Progenitor cell of endocrine pancreas (in vitro differentiated cells): ENCODE measurements around the gene NUDT13. TPM values are rescaled to one million over a fixed set of nuclear protein-coding genes. Genes with fewer than 3 reads are reported as not detected.

ENCODE experiments used
- DNase-seq: peaks from one replicate; pipeline ENCODE4 v3.0.0; 2021; ENCODE audit warnings: low spot score; ENCODE audit not compliant: unreplicated experiment
- H3K27ac Mint-ChIP-seq: 2 replicates; pipeline ENCODE4 v1.8.0; 2021; ENCODE audit warnings: mild to moderate bottlenecking, moderate library complexity, mixed read lengths
- H3K27me3 Mint-ChIP-seq: 2 replicates; pipeline ENCODE4 v1.8.0; 2021; ENCODE audit warnings: mixed read lengths
- H3K36me3 Mint-ChIP-seq: 2 replicates; pipeline ENCODE4 v1.8.0; 2022; ENCODE audit warnings: mixed read lengths; ENCODE audit not compliant: insufficient read depth
- H3K4me1 Mint-ChIP-seq: 2 replicates; pipeline ENCODE4 v1.8.0; 2021; ENCODE audit warnings: low read depth, mixed read lengths
- H3K4me3 Mint-ChIP-seq: 2 replicates; pipeline ENCODE4 v1.8.0; 2021; ENCODE audit warnings: low read depth, mild to moderate bottlenecking, moderate library complexity, mixed read lengths
- H3K9me3 Mint-ChIP-seq: 2 replicates; pipeline ENCODE4 v1.8.0; 2021; ENCODE audit warnings: low read depth, mixed read lengths
- CTCF ChIP-seq: fragments of 200-600 bp; sonication (generic); IDR thresholded peaks from one replicate; pipeline ENCODE4 v1.5.0; 2021; ENCODE audit warnings: antibody characterized with exemption, mild to moderate bottlenecking; ENCODE audit not compliant: unreplicated experiment
- total RNA-seq: library from RNA; stranded (reverse); gene quantifications from 2 replicates; pipeline ENCODE4 v1.2.1, GENCODE V29; 2021

The NUDT13 gene
- total RNA-seq, 1 donor from 2014 or later, result 3.7 TPM

- no peak for TF ChIP-seq CTCF
- peaks cover 19% of the 10 kb centered on the region for H3K4me1 Mint-ChIP-seq
- H3K4me3 Mint-ChIP-seq, result peak overlapping the region; percentile 93
- DNase-seq, result peak; percentile 12
- peak overlapping the region; percentile 94 for H3K27ac Mint-ChIP-seq
- H3K36me3 Mint-ChIP-seq, result no peaks in the 10 kb centered on the region
- no peaks in the 10 kb centered on the region for H3K27me3 Mint-ChIP-seq
- H3K9me3 Mint-ChIP-seq, result no peaks in the 10 kb centered on the region
These were observed 14.7 kb upstream of the NUDT13 start for GRCh38 chr10:73095481-73096021.

- no peaks in the 10 kb centered on the region for H3K9me3 Mint-ChIP-seq
- no peaks in the 10 kb centered on the region for H3K36me3 Mint-ChIP-seq
- no peaks in the 10 kb centered on the region for H3K27me3 Mint-ChIP-seq
- peak overlapping the region; percentile 94 for H3K27ac Mint-ChIP-seq
- DNase-seq, result peak; percentile 33
- peaks cover 19% of the 10 kb centered on the region for H3K4me1 Mint-ChIP-seq
- TF ChIP-seq CTCF, result no peak
- peak overlapping the region; percentile 93 for H3K4me3 Mint-ChIP-seq
These were observed 14.2 kb upstream of the NUDT13 start for GRCh38 chr10:73096041-73096448.

GRCh38 chr10:73096449-73097304 lies 13.6 kb upstream of the NUDT13 start, which contains the start of gene P4HA1:
TSS of gene P4HA1 (minus strand) at chr10:73096866. CDS start at chr10:73074883, 21,983 bp downstream.
- Mint-ChIP-seq H3K4me3 (peak within 1 kb of the TSS; percentile 93), H3K36me3 (no peaks in the 10 kb centered on the region), H3K27me3 (no peaks in the 10 kb centered on the region), H3K27ac (peak within 1 kb of the TSS; percentile 94), H3K4me1 (peaks cover 19% of the 10 kb centered on the region), H3K9me3 (no peaks in the 10 kb centered on the region)
- DNase-seq, result peak; percentile 98
- TF ChIP-seq CTCF, result peak; percentile 66

- Mint-ChIP-seq H3K4me1 (peaks cover 17% of the 10 kb centered on the region), H3K9me3 (no peaks in the 10 kb centered on the region), H3K4me3 (peak overlapping the region; percentile 93), H3K36me3 (peaks cover 1% of the 10 kb centered on the region), H3K27me3 (no peaks in the 10 kb centered on the region), H3K27ac (peak overlapping the region; percentile 94)
- no peak for TF ChIP-seq CTCF
- no peak for DNase-seq
These were observed 13.0 kb upstream of the NUDT13 start for GRCh38 chr10:73097305-73097670.

- Mint-ChIP-seq H3K4me3 (no peak overlapping the region), H3K4me1 (peaks cover 14% of the 10 kb centered on the region), H3K36me3 (peaks cover 1% of the 10 kb centered on the region), H3K27ac (no peak overlapping the region), H3K9me3 (no peaks in the 10 kb centered on the region), H3K27me3 (no peaks in the 10 kb centered on the region)
- DNase-seq, result no peak
- TF ChIP-seq CTCF, result no peak
These were observed 11.1 kb upstream of the NUDT13 start for GRCh38 chr10:73099141-73099540.
